Mesendoderm (in vitro differentiated cells): ENCODE measurements around the gene SAC3D1.

Experiments used
- DNase-seq: peaks from one replicate; pipeline ENCODE4 v3.0.0; 2013
- H2AK5ac ChIP-seq: 2 replicates; pipeline ENCODE4 v1.6.1; 2013; ENCODE audit warnings: low read length, inconsistent platforms
- H2BK120ac ChIP-seq: 2 replicates; pipeline ENCODE4 v1.6.1; 2013; ENCODE audit warnings: low read depth, mild to moderate bottlenecking, low read length, moderate library complexity, mixed read lengths
- H2BK15ac ChIP-seq: replicated peaks from 2 replicates; pipeline ENCODE4 v1.6.1; 2013; ENCODE audit warnings: low read depth, mild to moderate bottlenecking, moderate library complexity
- H2BK5ac ChIP-seq: 2 replicates; pipeline ENCODE4 v1.6.1; 2013; ENCODE audit warnings: low read length, inconsistent platforms
- H3K18ac ChIP-seq: 2 replicates; pipeline ENCODE4 v1.6.1; 2013; ENCODE audit warnings: mild to moderate bottlenecking, low read length, mixed read lengths
- H3K23ac ChIP-seq: one replicate; pipeline ENCODE4 v1.6.1; 2013; ENCODE audit warnings: low read length
- H3K27ac ChIP-seq: 2 replicates; pipeline ENCODE4 v1.5.1; 2013; ENCODE audit warnings: low read depth, mild to moderate bottlenecking, inconsistent platforms, low read length, moderate library complexity
- H3K27me3 ChIP-seq: 2 replicates; pipeline ENCODE4 v1.6.1; 2013; ENCODE audit warnings: low read length, control low read depth, mild to moderate bottlenecking, inconsistent platforms; ENCODE audit not compliant: insufficient read depth, poor library complexity
- H3K36me3 ChIP-seq: 2 replicates; pipeline ENCODE4 v1.6.1; 2013; ENCODE audit warnings: low read length, inconsistent platforms; ENCODE audit not compliant: control insufficient read depth, insufficient read depth
- H3K4ac ChIP-seq: one replicate; pipeline ENCODE4 v1.6.1; 2013; ENCODE audit warnings: low read depth, mild to moderate bottlenecking, low read length, moderate library complexity
- H3K4me1 ChIP-seq: 2 replicates; pipeline ENCODE4 v1.6.1; 2013; ENCODE audit warnings: low read depth, low read length, inconsistent platforms; ENCODE audit not compliant: control insufficient read depth
- H3K4me2 ChIP-seq: 2 replicates; pipeline ENCODE4 v1.6.1; 2013; ENCODE audit warnings: low read length
- H3K4me3 ChIP-seq: 2 replicates; pipeline ENCODE4 v1.5.1; 2013; ENCODE audit warnings: mild to moderate bottlenecking, low read length
- H3K56ac ChIP-seq: one replicate; pipeline ENCODE4 v1.6.1; 2013; ENCODE audit warnings: low read length
- H3K79me1 ChIP-seq: 2 replicates; pipeline ENCODE4 v1.6.1; 2013; ENCODE audit warnings: low read length, inconsistent platforms
- H3K79me2 ChIP-seq: 2 replicates; pipeline ENCODE4 v1.6.1; 2013; ENCODE audit warnings: mild to moderate bottlenecking, low read length; ENCODE audit not compliant: control insufficient read depth, insufficient read depth
- H3K9ac ChIP-seq: 2 replicates; pipeline ENCODE4 v1.6.1; 2013; ENCODE audit warnings: low read length, inconsistent platforms
- H4K5ac ChIP-seq: one replicate; pipeline ENCODE4 v1.6.1; 2013; ENCODE audit warnings: low read length
- H4K8ac ChIP-seq: one replicate; pipeline ENCODE4 v1.6.1; 2013; ENCODE audit warnings: low read depth, mild to moderate bottlenecking, control low read depth, low read length, moderate library complexity
- WGBS: extraction: QIAGEN DNeasy Blood & Tissue Kit; methylation state at CpG from one replicate; pipeline ENCODE4 v1.1.7; 2013; ENCODE audit warnings: low lambda C conversion rate, missing lambda C conversion rate; ENCODE audit not compliant: insufficient coverage; ENCODE audit errors: extremely low coverage; 5-methylcytosine and 5-hydroxymethylcytosine counted together

The SAC3D1 gene

GRCh38 chr11:65071907-65072630 lies 31.1 kb downstream of the SAC3D1 start:
- no peak overlapping the region for H2BK15ac ChIP-seq
- H3K4me1 ChIP-seq = no peaks in the 10 kb centered on the region
- no peak overlapping the region for H4K5ac ChIP-seq
- H2BK120ac ChIP-seq = no peak overlapping the region
- WGBS = no CpG with 5 or more reads among the region's 4 CpGs
- no peak overlapping the region for H2BK5ac ChIP-seq
- H3K4ac ChIP-seq = no peak overlapping the region
- no peak overlapping the region for H3K4me2 ChIP-seq
- peaks cover 3% of the 10 kb centered on the region for H3K79me1 ChIP-seq
- no peak overlapping the region for H2AK5ac ChIP-seq
- H3K9ac ChIP-seq = no peak overlapping the region
- H3K27me3 ChIP-seq = no peaks in the 10 kb centered on the region
- no peak overlapping the region for H4K8ac ChIP-seq
- H3K27ac ChIP-seq = no peak overlapping the region
- no peak overlapping the region for H3K23ac ChIP-seq
- H3K36me3 ChIP-seq = peaks cover 3% of the 10 kb centered on the region
- no peaks in the 10 kb centered on the region for H3K79me2 ChIP-seq
- H3K4me3 ChIP-seq = no peak overlapping the region
- H3K56ac ChIP-seq = no peak overlapping the region
- H3K18ac ChIP-seq = no peak overlapping the region
- DNase-seq = no peak

GRCh38 chr11:65072631-65072966 lies 31.6 kb downstream of the SAC3D1 start:
- Histone ChIP-seq H4K8ac (no peak overlapping the region), H2AK5ac (no peak overlapping the region), H3K4ac (no peak overlapping the region), H2BK15ac (no peak overlapping the region), H4K5ac (no peak overlapping the region), H3K27me3 (no peaks in the 10 kb centered on the region), H2BK120ac (no peak overlapping the region), H3K79me1 (peaks cover 5% of the 10 kb centered on the region), H3K36me3 (peaks cover 6% of the 10 kb centered on the region), H3K9ac (no peak overlapping the region), H2BK5ac (no peak overlapping the region), H3K79me2 (peaks cover 1% of the 10 kb centered on the region), H3K23ac (no peak overlapping the region), H3K4me3 (no peak overlapping the region), H3K27ac (no peak overlapping the region), H3K4me1 (no peaks in the 10 kb centered on the region), H3K56ac (no peak overlapping the region), H3K18ac (no peak overlapping the region), H3K4me2 (no peak overlapping the region)
- no CpG with 5 or more reads among the region's 1 CpG for WGBS
- no peak for DNase-seq

GRCh38 chr11:65077451-65077850 lies 36.4 kb downstream of the SAC3D1 start:
- Histone ChIP-seq H3K79me1 (peaks cover 23% of the 10 kb centered on the region), H2BK5ac (no peak overlapping the region), H4K5ac (no peak overlapping the region), H2BK120ac (no peak overlapping the region), H4K8ac (no peak overlapping the region), H3K18ac (no peak overlapping the region), H3K4me1 (no peaks in the 10 kb centered on the region), H2AK5ac (no peak overlapping the region), H3K79me2 (peaks cover 21% of the 10 kb centered on the region), H3K4me2 (no peak overlapping the region), H3K9ac (no peak overlapping the region), H3K27ac (no peak overlapping the region), H3K36me3 (peaks cover 21% of the 10 kb centered on the region), H3K56ac (no peak overlapping the region), H3K23ac (no peak overlapping the region), H3K4me3 (no peak overlapping the region), H2BK15ac (no peak overlapping the region), H3K27me3 (no peaks in the 10 kb centered on the region), H3K4ac (no peak overlapping the region)
- DNase-seq = peak; percentile 28
- no CpG with 5 or more reads among the region's 4 CpGs for WGBS

- WGBS = no CpG with 5 or more reads among the region's 3 CpGs
- peaks cover 21% of the 10 kb centered on the region for H3K36me3 ChIP-seq
These were observed 37.1 kb downstream of the SAC3D1 start for GRCh38 chr11:65078151-65078550.

GRCh38 chr11:65078786-65079342 lies 37.9 kb downstream of the SAC3D1 start:
- no CpG with 5 or more reads among the region's 9 CpGs for WGBS
- H2BK5ac ChIP-seq = no peak overlapping the region
- no peak for DNase-seq

More at GRCh38 chr11:65078151-65078550, 37.1 kb downstream of the SAC3D1 start:
- no peak overlapping the region for H4K5ac ChIP-seq
- H2BK5ac ChIP-seq = no peak overlapping the region
- peak; percentile 57 for DNase-seq
- H2BK15ac ChIP-seq = no peak overlapping the region
- peaks cover 28% of the 10 kb centered on the region for H3K79me1 ChIP-seq
- no peak overlapping the region for H3K4me3 ChIP-seq
- no peak overlapping the region for H4K8ac ChIP-seq
- H2BK120ac ChIP-seq = no peak overlapping the region
- H3K56ac ChIP-seq = no peak overlapping the region
- H3K4me1 ChIP-seq = peaks cover 2% of the 10 kb centered on the region
- H3K9ac ChIP-seq = no peak overlapping the region
- peaks cover 27% of the 10 kb centered on the region for H3K79me2 ChIP-seq
- H3K23ac ChIP-seq = no peak overlapping the region
- no peak overlapping the region for H3K18ac ChIP-seq
- H3K27ac ChIP-seq = no peak overlapping the region
- H3K27me3 ChIP-seq = no peaks in the 10 kb centered on the region
- no peak overlapping the region for H2AK5ac ChIP-seq
- H3K4ac ChIP-seq = no peak overlapping the region
- H3K4me2 ChIP-seq = no peak overlapping the region

More at GRCh38 chr11:65078786-65079342, 37.9 kb downstream of the SAC3D1 start:
- Histone ChIP-seq H3K9ac (no peak overlapping the region), H3K23ac (no peak overlapping the region), H2BK15ac (no peak overlapping the region), H3K27me3 (no peaks in the 10 kb centered on the region), H3K4me2 (no peak overlapping the region), H2BK120ac (no peak overlapping the region), H3K4me1 (peaks cover 2% of the 10 kb centered on the region), H3K79me2 (peaks cover 34% of the 10 kb centered on the region), H3K27ac (no peak overlapping the region), H3K4ac (no peak overlapping the region), H4K8ac (no peak overlapping the region), H3K36me3 (peaks cover 21% of the 10 kb centered on the region), H3K56ac (no peak overlapping the region), H3K4me3 (no peak overlapping the region), H2AK5ac (no peak overlapping the region), H4K5ac (no peak overlapping the region), H3K79me1 (peaks cover 32% of the 10 kb centered on the region), H3K18ac (no peak overlapping the region)
